GM12874 (cell line): ENCODE results near the gene GLP1R.

Experiments used
- CTCF ChIP-seq: IDR thresholded peaks from 2 replicates; pipeline ENCODE4 v1.5.1; 2011; ENCODE audit warnings: low read depth, mild to moderate bottlenecking, control low read depth, low read length, moderate library complexity; ENCODE audit not compliant: insufficient read depth

The GLP1R gene

GRCh38 chr6:39059496-39060310 lies 11.1 kb downstream of the GLP1R start:
- TF ChIP-seq CTCF, result no peak

- no peak for TF ChIP-seq CTCF
These were observed 12.0 kb downstream of the GLP1R start for GRCh38 chr6:39060467-39061160.

GRCh38 chr6:39061182-39061581 lies 12.6 kb downstream of the GLP1R start:
- TF ChIP-seq CTCF, result no peak

GRCh38 chr6:39061588-39061987 lies 13.0 kb downstream of the GLP1R start:
- no peak for TF ChIP-seq CTCF

GRCh38 chr6:39062014-39062740 lies 13.6 kb downstream of the GLP1R start:
- TF ChIP-seq CTCF, result no peak

- no peak for TF ChIP-seq CTCF
These were observed 14.9 kb downstream of the GLP1R start for GRCh38 chr6:39063526-39063925.

- TF ChIP-seq CTCF, result no peak
These were observed 17.0 kb downstream of the GLP1R start for GRCh38 chr6:39065561-39065960.
